Spleen (tissue), 11 donors: ENCODE measurements around the gene NCOA3. TPM values are rescaled to one million over a fixed set of nuclear protein-coding genes. Genes with fewer than 3 reads are reported as not detected.

Experiments
- DNase-seq: peaks from one replicate; pipeline ENCODE4 v3.0.0-alpha.2; 2020
- H3K27ac ChIP-seq, 8 donors: fragments of 200-600 bp; sonication (generic) in 7 of 8; 1 replicate in 4 of 8; 2 replicates in 4 of 8; pipeline versions ENCODE4 v1.5.0 to v1.8.0; 2016 to 2021; ENCODE audit warnings: inconsistent platforms in 4 of 8, mild to moderate bottlenecking in 4 of 8, moderate library complexity in 1 of 8
- H3K27me3 ChIP-seq, 7 donors: fragments of 200-600 bp; sonication (generic) in 6 of 7; replicated peaks in 1 of 7; 1 replicate in 4 of 7; 2 replicates in 3 of 7; pipeline versions ENCODE4 v1.5.0 to v1.8.0; 2016 to 2021; ENCODE audit warnings: inconsistent platforms in 3 of 7, mild to moderate bottlenecking in 1 of 7
- H3K36me3 ChIP-seq, 6 donors: fragments of 200-600 bp; sonication (generic) in 5 of 6; 1 replicate in 4 of 6; 2 replicates in 2 of 6; pipeline versions ENCODE4 v1.5.0 to v1.8.0; 2016 to 2021; ENCODE audit warnings: inconsistent platforms in 2 of 6
- H3K4me1 ChIP-seq, 6 donors: fragments of 200-600 bp; sonication (generic) in 5 of 6; 1 replicate in 3 of 6; 2 replicates in 3 of 6; pipeline versions ENCODE4 v1.5.0 to v1.8.0; 2016 to 2021; ENCODE audit warnings: inconsistent platforms in 3 of 6
- H3K4me3 ChIP-seq, 8 donors: fragments of 200-600 bp; sonication (generic) in 7 of 8; 1 replicate in 4 of 8; 2 replicates in 4 of 8; pipeline versions ENCODE4 v1.5.0 to v1.8.0; 2016 to 2021; ENCODE audit warnings: inconsistent platforms in 4 of 8, mild to moderate bottlenecking in 4 of 8, moderate library complexity in 2 of 8
- H3K9me3 ChIP-seq, 8 donors: fragments of 200-600 bp; sonication (generic) in 7 of 8; 1 replicate in 4 of 8; 2 replicates in 4 of 8; pipeline versions ENCODE4 v1.5.0 to v1.8.0; 2016 to 2021; ENCODE audit warnings: inconsistent platforms in 4 of 8
- CTCF ChIP-seq, 11 experiments: fragments of 200-600 bp in 7 of 11; fragments of 450-650 bp in 4 of 11; sonication (generic) in 4 of 11; IDR thresholded peaks in 8 of 11; conservative IDR thresholded peaks in 3 of 11; 1 replicate in 7 of 11; 2 replicates in 4 of 11; pipeline versions ENCODE4 v1.4.0 to v1.8.0; 2016 to 2021; ENCODE audit warnings: antibody characterized with exemption in 11 of 11, inconsistent platforms in 4 of 11, mild to moderate bottlenecking in 1 of 11
- POLR2A ChIP-seq, 3 donors: fragments of 450-650 bp; IDR thresholded peaks; one replicate each; pipeline ENCODE4 v1.5.1; 2017; ENCODE audit warnings: antibody characterized with exemption in 3 of 3, mild to moderate bottlenecking in 1 of 3
- POLR2AphosphoS5 ChIP-seq, 3 donors: sonication (generic); formaldehyde crosslinking; IDR thresholded peaks; one replicate each; pipeline ENCODE4 v1.5.1; 2017; ENCODE audit warnings: antibody characterized with exemption in 3 of 3
- WGBS, 5 donors: extraction: QIAGEN DNeasy Blood & Tissue Kit in 3 of 5; methylation state at CpG; one replicate each; pipeline versions ENCODE4 v1.1.5 to v1.1.7; 2013 to 2018; 5-methylcytosine and 5-hydroxymethylcytosine counted together
- intact Hi-C: fragments of 100-400 bp; cut with DNase I; formaldehyde crosslinking; loops from one replicate; pipeline ENCODE4 v1.15.0; 2023; ENCODE audit warnings: low total_unique reads
- polyA plus RNA-seq, 3 donors: library from polyadenylated mRNA; stranded (reverse); fragments of 200-250 nt; gene quantifications; one replicate each; pipeline ENCODE4 v1.2.1, GENCODE V29; 2013
- total RNA-seq, 7 donors: library from RNA; depleted of rRNA in 3 of 7; stranded (reverse); fragments of >200 nt in 3 of 7; fragmentation: NEBNext Ultra II Directional in 4 of 7; extraction: Animal tissue kit (Norgen Biotek cat#: 25700) in 4 of 7; gene quantifications; one replicate each; pipeline versions ENCODE4 v1.1.0 to v1.2.1, GENCODE V29; 2016 to 2021
- donor health status: healthy with polysubstance abuse.
- donor health status: DM: no; HTN: no; CAD: no; lungs with moderate emphysema.
- donor health status: DM: no; HTN: no; CAD: no.
- donor health status: Bipolar disorder and iron deficiency.
- donor health status: healthy.
- donor health status: DM: no; HTN: no; CAD: no.
- donor health status: DM: yes; HTN: yes; CAD: no.

Gene NCOA3
- total and polyA plus RNA-seq, 10 donors, result 12.5 to 93.7 (median 82.2) TPM

DNA sequence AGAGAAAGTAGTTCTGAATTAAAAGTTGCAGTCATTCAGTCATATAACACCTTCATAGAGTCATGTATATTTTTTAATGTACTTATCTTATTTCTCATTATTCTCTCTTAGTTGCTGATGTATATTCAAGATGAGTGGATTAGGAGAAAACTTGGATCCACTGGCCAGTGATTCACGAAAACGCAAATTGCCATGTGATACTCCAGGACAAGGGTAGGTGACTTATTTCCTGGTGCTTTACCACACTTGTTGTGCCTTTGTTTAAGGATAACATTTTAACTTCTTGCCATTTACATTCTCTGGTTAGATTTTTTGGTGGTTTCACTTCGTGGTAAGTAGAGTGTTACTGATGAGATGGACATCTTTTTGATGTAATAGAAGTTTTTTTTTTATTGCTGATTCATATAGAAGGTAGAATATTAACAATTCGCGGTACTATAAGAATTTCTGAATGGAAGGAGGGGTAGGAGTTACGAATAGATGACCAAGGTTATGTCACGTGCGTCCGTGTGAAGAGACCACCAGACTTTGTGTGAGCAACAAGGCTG is 120.5 kb downstream of the NCOA3 start:
- Histone ChIP-seq H3K4me3 (no peak overlapping the region), H3K36me3 (peaks cover 3 to 55% (median 41%) of the 10 kb centered on the region in 6 donors), H3K9me3 (no peaks in the 10 kb centered on the region), H3K4me1 (peaks cover 5 to 54% (median 12%) of the 10 kb centered on the region in 6 donors), H3K27me3 (no peaks in the 10 kb centered on the region), H3K27ac (no peak overlapping the region)
- no peak for TF ChIP-seq POLR2A (IDR thresholded peaks at IDR 0.05)
- TF ChIP-seq POLR2AphosphoS5 (IDR thresholded peaks at IDR 0.05), result no peak
- TF ChIP-seq CTCF (IDR thresholded peaks at IDR 0.05 in 8 of 11, conservative IDR thresholded peaks at IDR 0.05 in 3 of 11), result no peak
- no peak for DNase-seq
- intact Hi-C loops, result loop anchor here (5.0 kb wide), 2 partner anchors 235 to 350 kb away; no protein-coding TSS in a partner anchor
- WGBS, 5 donors, result 88 to 97% (median 94%) methylated on average over 9 of the region's 9 CpGs

GRCh38 chr20:47623206-47623605 is 121.5 kb downstream of the NCOA3 start:
- no peak for DNase-seq
- no peak overlapping the region for H3K27ac ChIP-seq
- peaks cover 3 to 66% (median 51%) of the 10 kb centered on the region in 6 donors for H3K36me3 ChIP-seq
- WGBS, 5 donors, result 90 to 94% (median 91%) methylated on average over 2 of the region's 2 CpGs
- H3K9me3 ChIP-seq, result no peaks in the 10 kb centered on the region
- no peak overlapping the region for H3K4me3 ChIP-seq
- peaks cover 5 to 46% (median 12%) of the 10 kb centered on the region in 6 donors for H3K4me1 ChIP-seq
- TF ChIP-seq POLR2AphosphoS5 (IDR thresholded peaks at IDR 0.05) (no peak), POLR2A (IDR thresholded peaks at IDR 0.05) (no peak), CTCF (IDR thresholded peaks at IDR 0.05 in 8 of 11, conservative IDR thresholded peaks at IDR 0.05 in 3 of 11) (no peak)
- H3K27me3 ChIP-seq, result no peaks in the 10 kb centered on the region
- intact Hi-C loops, result loop anchor here (5.0 kb wide), 2 partner anchors 236 to 351 kb away; no protein-coding TSS in a partner anchor

- H3K4me1 ChIP-seq, result peaks cover 0 to 3% (median 0%) of the 10 kb centered on the region in 6 donors
- no peaks in the 10 kb centered on the region for H3K27me3 ChIP-seq
- no peak for DNase-seq
- H3K36me3 ChIP-seq, result peaks cover 1 to 100% (median 77%) of the 10 kb centered on the region in 6 donors
- H3K4me3 ChIP-seq, result no peak overlapping the region
- no peak overlapping the region for H3K27ac ChIP-seq
- intact Hi-C loops, result no loop called here
- no peaks in the 10 kb centered on the region for H3K9me3 ChIP-seq
- TF ChIP-seq CTCF (IDR thresholded peaks at IDR 0.05 in 8 of 11, conservative IDR thresholded peaks at IDR 0.05 in 3 of 11) (no peak), POLR2AphosphoS5 (IDR thresholded peaks at IDR 0.05) (peak in 1 of 3 donors; percentile 21)
- WGBS, 5 donors, result 89 to 98% (median 91%) methylated on average over 4 of the region's 4 CpGs
These were observed 125.9 kb downstream of the NCOA3 start for GRCh38 chr20:47627540-47627939.

GRCh38 chr20:47629907-47630306 is 128.2 kb downstream of the NCOA3 start:
- no peak for TF ChIP-seq CTCF (IDR thresholded peaks at IDR 0.05 in 8 of 11, conservative IDR thresholded peaks at IDR 0.05 in 3 of 11)
- TF ChIP-seq POLR2A (IDR thresholded peaks at IDR 0.05), result no peak
- no peak for TF ChIP-seq POLR2AphosphoS5 (IDR thresholded peaks at IDR 0.05)
- Histone ChIP-seq H3K4me1 (no peaks in the 10 kb centered on the region), H3K9me3 (no peaks in the 10 kb centered on the region), H3K4me3 (no peak overlapping the region), H3K36me3 (peaks cover 0 to 100% (median 77%) of the 10 kb centered on the region in 6 donors), H3K27ac (no peak overlapping the region), H3K27me3 (no peaks in the 10 kb centered on the region)
- no peak for DNase-seq
- intact Hi-C loops, result no loop called here
- 96 to 97% (median 97%) methylated on average over 2 of the region's 2 CpGs for WGBS, 5 donors
